HG02763 (cell line): Measurements from ENCODE around the gene RABGAP1L.

Experiments used
- ATAC-seq: cut with Tn5 transposase; IDR thresholded peaks from one replicate; pipeline ENCODE4 v1.9.1; 2021; ENCODE audit warnings: mild to moderate bottlenecking, moderate library complexity; ENCODE audit not compliant: unreplicated experiment

RABGAP1L gene

GRCh38 chr1:174740249-174740968, 581.1 kb downstream of the RABGAP1L start:
- no peak for ATAC-seq

GRCh38 chr1:174742805-174743653, 583.7 kb downstream of the RABGAP1L start:
- ATAC-seq = no peak

GRCh38 chr1:174743654-174744561, 584.6 kb downstream of the RABGAP1L start:
- ATAC-seq = no peak

GRCh38 chr1:174744886-174745285, 585.6 kb downstream of the RABGAP1L start:
- no peak for ATAC-seq

GRCh38 chr1:174746024-174746808, 586.9 kb downstream of the RABGAP1L start:
- ATAC-seq = no peak

GRCh38 chr1:174747613-174748012, 588.3 kb downstream of the RABGAP1L start:
- ATAC-seq = no peak

- no peak for ATAC-seq
Observed at GRCh38 chr1:174748586-174748985, 589.3 kb downstream of the RABGAP1L start.

GRCh38 chr1:174753131-174753530, 593.8 kb downstream of the RABGAP1L start:
- ATAC-seq = no peak

- ATAC-seq = no peak
Observed at GRCh38 chr1:174761335-174761734, 602.0 kb downstream of the RABGAP1L start.

- ATAC-seq = no peak
Observed at GRCh38 chr1:174761901-174762585, 602.7 kb downstream of the RABGAP1L start.

GRCh38 chr1:174764191-174764590, 604.9 kb downstream of the RABGAP1L start:
- ATAC-seq = no peak

GRCh38 chr1:174766727-174767126, 607.4 kb downstream of the RABGAP1L start:
- ATAC-seq = no peak

GRCh38 chr1:174768516-174768915, 609.2 kb downstream of the RABGAP1L start:
- no peak for ATAC-seq

GRCh38 chr1:174768949-174769348, 609.6 kb downstream of the RABGAP1L start:
- no peak for ATAC-seq

- ATAC-seq = no peak
Observed at GRCh38 chr1:174769961-174770549, 610.7 kb downstream of the RABGAP1L start.

GRCh38 chr1:174775621-174776020, 616.3 kb downstream of the RABGAP1L start:
- no peak for ATAC-seq

- no peak for ATAC-seq
Observed at GRCh38 chr1:174777262-174777661, 617.9 kb downstream of the RABGAP1L start.

- ATAC-seq = no peak
Observed at GRCh38 chr1:174785510-174785909, 626.2 kb downstream of the RABGAP1L start.

GRCh38 chr1:174786358-174786757, 627.0 kb downstream of the RABGAP1L start:
- no peak for ATAC-seq
